GM19240 (cell line): ENCODE results near the gene EPG5.
"Not testable (repeated sequence)": the region's sequence is repeated elsewhere in the genome, so short reads cannot be mapped to it uniquely, and the experiment has no call there.

Experiments
- DNase-seq: peaks from one replicate; pipeline ENCODE4 v3.0.0; 2011; ENCODE audit warnings: low spot score; ENCODE audit not compliant: insufficient read length

Gene EPG5

DNA sequence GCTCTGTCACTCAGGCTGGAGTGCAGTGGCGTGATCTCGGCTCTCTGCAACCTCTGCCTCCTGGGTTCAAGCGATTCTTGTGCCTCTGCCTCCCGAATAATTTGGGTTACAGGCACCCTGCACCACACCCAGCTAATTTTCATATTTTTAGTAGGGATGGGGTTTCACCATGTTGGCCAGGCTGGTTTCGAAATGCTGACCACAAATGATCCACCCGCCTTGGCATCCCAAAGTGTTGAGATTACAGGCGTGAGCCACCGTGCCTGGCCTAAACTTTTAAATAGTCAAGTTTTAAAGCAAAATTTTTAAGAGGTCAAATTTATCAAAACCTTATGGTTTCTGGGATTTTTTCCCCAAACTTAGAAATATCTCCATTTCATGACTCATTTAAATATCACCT is 148.4 kb downstream of the EPG5 start:
- DNase-seq: not testable (repeated sequence)

DNA sequence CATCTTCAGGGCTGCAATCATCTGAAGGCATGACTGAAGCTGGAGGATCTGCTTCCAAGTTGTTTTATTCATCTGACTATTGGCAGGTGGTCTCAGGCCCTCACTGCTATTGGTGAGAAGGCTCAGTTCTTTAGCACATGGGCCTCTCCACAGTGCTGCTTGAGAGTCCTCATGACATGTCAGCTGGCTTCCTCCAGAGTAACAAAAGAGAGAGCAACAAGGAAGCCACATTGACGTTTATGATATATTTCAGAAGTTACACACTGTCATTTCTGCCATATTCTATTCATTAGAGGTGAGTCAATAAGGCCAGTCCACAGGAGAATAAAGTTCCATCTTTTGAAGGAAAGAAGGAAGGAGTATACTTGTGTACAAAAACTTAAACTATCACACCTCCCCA is 149.6 kb downstream of the EPG5 start:
- DNase-seq: no peak

DNA sequence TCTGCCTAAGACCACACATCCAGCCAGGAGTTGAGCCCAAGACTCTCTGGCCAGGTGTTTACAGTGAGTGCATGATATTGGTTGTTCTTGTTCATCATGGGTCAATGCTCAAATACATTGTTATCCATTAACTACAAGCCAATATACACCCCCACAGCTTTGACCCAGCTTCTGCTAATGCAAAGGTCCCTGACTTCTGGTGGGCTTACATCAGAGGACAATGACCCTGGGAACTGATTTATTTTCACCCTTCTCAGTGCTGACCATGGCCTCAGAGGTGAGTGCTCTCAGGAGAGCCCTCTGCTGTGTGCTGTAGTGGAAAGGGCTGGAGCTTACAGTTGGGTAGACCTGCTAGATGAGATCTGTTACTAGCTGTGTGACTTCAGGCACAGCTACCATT is 152.4 kb downstream of the EPG5 start:
- DNase-seq: not testable (repeated sequence)

DNA sequence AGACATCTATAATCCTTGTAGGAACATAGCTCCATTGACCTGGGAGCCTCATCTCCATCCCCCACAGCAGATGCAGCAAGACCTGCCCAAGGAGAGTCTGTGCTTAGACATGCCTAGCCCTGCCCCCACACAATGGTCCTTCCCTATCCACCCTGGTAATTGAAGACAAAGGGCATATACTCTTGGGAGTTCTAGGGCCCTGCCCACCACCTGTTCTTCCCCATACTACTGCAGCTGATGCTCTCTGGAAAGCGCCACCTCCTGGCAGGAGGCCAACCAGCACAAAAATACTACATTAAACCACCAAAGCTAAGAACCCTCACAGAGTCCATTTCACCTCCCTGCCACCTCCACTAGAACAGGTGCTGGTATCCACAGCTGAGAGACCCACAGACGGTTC is 160.0 kb downstream of the EPG5 start:
- not testable (repeated sequence) for DNase-seq

DNA sequence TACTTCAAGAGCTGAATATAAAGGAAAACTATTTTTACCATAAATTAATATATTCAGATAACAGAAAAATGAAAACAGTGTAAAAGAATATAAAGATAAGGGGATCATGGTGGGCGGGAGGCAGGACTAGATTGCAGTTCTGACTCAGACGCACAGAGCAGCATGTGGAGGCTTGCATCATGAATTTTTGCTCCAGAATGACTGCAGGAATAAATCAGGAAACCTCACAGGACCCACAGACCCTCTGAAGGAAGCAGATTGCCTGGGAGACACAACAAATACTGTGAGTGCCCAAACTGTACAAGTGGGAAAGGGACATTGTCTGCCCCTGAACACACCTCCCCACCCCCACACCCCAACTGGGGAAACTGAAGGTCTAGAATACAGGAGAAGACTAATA is 160.9 kb downstream of the EPG5 start:
- no peak for DNase-seq

DNA sequence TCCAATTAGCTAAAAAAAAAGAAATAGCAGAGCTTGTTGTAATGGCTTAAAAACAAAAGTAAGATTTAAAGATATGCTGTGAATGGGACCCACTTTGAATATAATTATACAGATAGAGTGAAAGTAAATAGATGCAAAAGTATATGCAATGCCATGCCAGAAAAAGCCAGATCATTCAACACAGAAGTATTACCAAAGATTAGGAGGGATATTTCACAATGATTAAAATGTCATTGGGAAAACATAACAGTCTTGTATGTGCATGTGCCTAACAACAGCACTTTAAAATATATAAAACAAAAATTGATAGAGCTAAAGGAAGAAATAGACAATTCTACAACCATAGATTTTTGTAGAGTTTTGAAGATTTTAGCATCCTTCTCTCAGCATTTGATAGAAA is 161.6 kb downstream of the EPG5 start:
- DNase-seq: no peak

DNA sequence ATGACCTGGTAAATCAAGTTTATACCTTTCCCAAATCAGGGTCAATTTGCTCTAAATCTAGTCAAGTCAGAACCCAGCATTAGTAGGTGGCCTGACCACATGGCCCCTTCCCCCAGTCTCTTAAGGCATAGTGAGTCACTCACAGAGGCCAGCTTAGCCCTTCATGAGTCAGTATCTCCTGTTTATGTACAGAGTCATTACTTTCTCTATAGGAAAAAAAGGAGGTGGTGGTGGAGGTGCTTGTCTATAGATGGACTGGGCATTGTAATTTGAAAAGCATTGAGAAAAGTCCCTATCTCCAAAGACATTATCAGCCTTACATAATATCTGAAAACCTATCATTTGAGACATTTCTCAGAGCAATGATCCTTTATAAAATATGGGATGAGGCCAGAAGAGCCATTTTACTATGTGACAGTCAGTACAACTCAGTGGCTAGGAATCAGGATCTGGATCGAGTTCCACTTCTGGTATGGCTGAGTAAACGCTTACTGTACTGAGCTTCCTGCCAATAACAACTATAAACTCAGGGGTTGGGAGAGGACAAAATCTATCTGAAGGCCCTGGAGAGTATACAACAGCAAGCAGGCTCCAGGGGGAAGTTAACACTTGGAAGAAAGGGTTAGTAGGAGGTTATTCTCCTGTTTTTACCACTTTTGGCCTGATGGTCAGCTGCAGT is 164.2 kb downstream of the EPG5 start:
- DNase-seq: no peak

DNA sequence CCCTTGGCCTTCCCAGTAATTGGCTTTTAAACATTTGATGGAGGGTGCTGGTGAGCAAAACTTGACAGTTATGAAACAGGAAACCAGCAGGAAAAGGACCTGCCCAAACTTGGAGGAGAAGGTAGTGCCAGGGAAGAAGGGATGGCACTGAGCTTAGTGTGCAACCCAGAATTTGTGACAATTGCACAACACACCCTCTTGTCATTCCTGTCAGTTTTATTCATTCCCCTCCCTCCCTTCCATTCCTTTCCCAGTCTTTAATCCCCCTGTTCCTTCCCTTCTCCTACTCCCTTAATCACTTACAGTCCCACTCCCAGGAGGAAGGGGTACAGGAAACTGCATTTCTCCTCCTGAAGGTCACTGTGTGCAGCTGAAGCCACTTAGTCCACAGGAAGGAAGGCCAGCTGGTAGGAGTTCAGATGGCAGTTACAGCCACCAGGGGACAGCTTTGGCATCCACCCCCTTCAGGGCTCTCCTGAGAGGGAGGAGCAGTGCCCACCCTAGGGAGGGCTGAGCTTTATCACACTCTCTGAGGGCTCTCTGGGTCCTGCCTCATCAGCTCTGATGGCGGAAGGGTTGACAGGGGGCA is 165.6 kb downstream of the EPG5 start:
- DNase-seq: no peak
